Measurements from ENCODE around the gene SPATA2L.
"Not testable (repeated sequence)": the region's sequence is repeated elsewhere in the genome, so short reads cannot be mapped to it uniquely, and the experiment has no call there.

Gene SPATA2L

GRCh38 chr16:89678258-89678657 is 23.2 kb downstream of the SPATA2L start:
- TF ChIP-seq, protein P1, sequence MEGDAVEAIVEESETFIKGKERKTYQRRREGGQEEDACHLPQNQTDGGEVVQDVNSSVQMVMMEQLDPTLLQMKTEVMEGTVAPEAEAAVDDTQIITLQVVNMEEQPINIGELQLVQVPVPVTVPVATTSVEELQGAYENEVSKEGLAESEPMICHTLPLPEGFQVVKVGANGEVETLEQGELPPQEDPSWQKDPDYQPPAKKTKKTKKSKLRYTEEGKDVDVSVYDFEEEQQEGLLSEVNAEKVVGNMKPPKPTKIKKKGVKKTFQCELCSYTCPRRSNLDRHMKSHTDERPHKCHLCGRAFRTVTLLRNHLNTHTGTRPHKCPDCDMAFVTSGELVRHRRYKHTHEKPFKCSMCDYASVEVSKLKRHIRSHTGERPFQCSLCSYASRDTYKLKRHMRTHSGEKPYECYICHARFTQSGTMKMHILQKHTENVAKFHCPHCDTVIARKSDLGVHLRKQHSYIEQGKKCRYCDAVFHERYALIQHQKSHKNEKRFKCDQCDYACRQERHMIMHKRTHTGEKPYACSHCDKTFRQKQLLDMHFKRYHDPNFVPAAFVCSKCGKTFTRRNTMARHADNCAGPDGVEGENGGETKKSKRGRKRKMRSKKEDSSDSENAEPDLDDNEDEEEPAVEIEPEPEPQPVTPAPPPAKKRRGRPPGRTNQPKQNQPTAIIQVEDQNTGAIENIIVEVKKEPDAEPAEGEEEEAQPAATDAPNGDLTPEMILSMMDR (IDR thresholded peaks at IDR 0.05; ENCODE audit: extremely low read depth, insufficient read depth, missing control alignments): no peak
- no peak for DNase-seq (ENCODE audit: low spot score)
- in situ Hi-C loops (cut with MboI; ENCODE audit: low pct_unique_long_range_greater_than_20kb, low sequenced_read_pairs, unreplicated experiment): no loop called here

DNA sequence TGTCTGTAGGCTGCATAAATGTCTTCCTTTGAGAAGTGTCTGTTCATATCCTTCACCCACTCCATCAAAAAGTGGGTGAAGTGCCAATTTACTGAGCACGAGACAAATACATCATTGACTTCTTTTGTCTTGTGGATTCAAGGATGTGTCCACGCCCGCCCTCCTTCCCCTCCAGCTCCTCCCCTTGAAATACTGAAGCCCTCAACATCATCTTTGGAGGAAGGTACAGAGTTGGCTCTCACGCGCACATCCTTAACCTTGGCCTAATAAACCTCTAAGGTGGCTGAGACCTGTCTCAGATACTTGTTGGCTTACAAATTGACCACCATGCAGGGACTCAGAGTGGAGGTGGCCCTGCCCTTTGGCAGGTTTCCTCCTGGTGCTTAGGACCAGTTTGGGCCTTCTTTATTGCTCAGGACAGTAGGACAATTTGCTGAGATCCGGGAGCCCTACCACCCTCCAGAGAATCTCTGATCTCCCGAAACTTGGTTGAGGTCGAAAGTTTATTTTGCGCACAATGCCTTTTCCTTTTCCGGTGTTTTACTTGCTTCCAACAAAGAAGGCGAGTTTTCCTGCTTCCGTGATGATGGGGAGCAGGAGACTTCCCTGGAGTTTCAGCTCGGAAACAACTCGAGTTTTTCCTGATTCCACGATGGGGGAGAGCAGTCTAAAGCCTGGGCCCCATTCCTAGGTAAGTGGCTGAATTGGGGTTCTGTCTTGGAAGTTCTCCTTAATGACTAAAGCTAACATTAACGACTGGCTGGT is 29.1 kb downstream of the SPATA2L start:
- in situ Hi-C loops (cut with MboI; ENCODE audit: low pct_unique_long_range_greater_than_20kb, low sequenced_read_pairs, unreplicated experiment): no loop called here
- TF ChIP-seq, protein P1 (IDR thresholded peaks at IDR 0.05; ENCODE audit: extremely low read depth, insufficient read depth, missing control alignments): no peak

DNA sequence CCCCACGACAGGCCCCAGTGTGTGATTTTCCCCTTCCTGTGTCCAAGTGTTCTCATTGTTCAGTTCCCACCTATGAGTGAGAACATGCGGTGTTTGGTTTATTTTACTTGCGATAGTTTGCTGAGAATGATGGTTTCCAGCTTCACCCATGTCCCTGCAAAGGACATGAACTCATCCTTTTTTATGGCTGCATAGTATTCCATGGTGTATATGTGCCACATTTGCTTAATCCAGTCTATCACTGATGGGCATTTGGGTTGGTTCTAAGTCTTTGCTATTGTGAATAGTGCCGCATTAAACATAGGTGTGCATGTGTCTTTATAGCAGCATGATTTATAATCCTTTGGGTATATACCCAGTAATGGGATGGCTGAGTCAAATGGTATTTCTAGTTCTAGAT is 29.9 kb downstream of the SPATA2L start:
- DNase-seq (ENCODE audit: low spot score); in situ Hi-C loops (cut with MboI; ENCODE audit: low pct_unique_long_range_greater_than_20kb, low sequenced_read_pairs, unreplicated experiment): not testable (repeated sequence)

More for the DNA sequence above, 29.1 kb downstream of the SPATA2L start:
- no peak for DNase-seq (ENCODE audit: low spot score)

GRCh38 chr16:89670496-89671431 is 30.7 kb downstream of the SPATA2L start:
- DNase-seq (ENCODE audit: low spot score): no peak
- TF ChIP-seq, protein P1 (IDR thresholded peaks at IDR 0.05; ENCODE audit: extremely low read depth, insufficient read depth, missing control alignments): no peak
- in situ Hi-C loops (cut with MboI; ENCODE audit: low pct_unique_long_range_greater_than_20kb, low sequenced_read_pairs, unreplicated experiment): no loop called here

GRCh38 chr16:89669755-89670154 is 31.8 kb downstream of the SPATA2L start:
- TF ChIP-seq, protein P1 (IDR thresholded peaks at IDR 0.05; ENCODE audit: extremely low read depth, insufficient read depth, missing control alignments): no peak
- in situ Hi-C loops (cut with MboI; ENCODE audit: low pct_unique_long_range_greater_than_20kb, low sequenced_read_pairs, unreplicated experiment): no loop called here
- no peak for DNase-seq (ENCODE audit: low spot score)

DNA sequence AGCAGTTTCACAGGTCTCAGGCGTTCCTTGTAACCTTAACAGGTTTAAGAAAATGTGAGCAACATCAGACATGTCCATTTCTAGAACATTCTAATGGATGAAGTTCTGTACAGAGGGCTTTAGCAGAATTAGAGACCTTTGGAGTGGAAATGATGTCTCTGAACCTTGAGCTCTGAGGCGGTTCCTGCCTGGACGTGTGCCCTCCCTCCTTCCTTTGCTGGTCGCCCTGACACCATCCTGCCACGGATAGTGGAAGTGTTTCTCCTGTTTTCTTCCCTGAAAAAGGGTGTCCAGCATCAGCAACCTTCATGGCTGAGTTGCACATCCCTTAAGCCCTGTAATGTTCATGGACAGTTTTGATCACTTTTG is 32.7 kb downstream of the SPATA2L start:
- DNase-seq (ENCODE audit: low spot score): no peak
- in situ Hi-C loops (cut with MboI; ENCODE audit: low pct_unique_long_range_greater_than_20kb, low sequenced_read_pairs, unreplicated experiment): no loop called here
- TF ChIP-seq, protein P1 (IDR thresholded peaks at IDR 0.05; ENCODE audit: extremely low read depth, insufficient read depth, missing control alignments): no peak

DNA sequence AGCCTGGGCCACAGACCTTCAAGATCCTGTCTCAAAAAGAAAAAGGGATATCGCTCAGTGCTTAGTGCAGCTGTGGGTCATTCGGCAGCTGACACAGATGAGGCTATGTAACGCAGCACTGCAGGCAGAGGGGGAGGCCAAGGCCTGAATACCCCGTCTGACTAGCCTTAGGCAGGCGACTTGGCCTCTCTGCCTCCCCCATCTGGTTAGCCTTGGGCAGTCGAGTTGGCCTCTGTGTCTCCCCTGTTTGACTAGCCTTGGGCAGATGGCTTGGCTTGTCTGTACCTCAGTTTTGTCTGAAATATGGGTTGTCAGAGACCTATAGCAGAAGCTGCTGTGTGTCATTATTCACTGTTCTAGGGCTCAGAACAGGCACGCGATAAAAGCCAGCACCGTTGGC is 33.9 kb downstream of the SPATA2L start:
- in situ Hi-C loops (cut with MboI; ENCODE audit: low pct_unique_long_range_greater_than_20kb, low sequenced_read_pairs, unreplicated experiment): no loop called here
- TF ChIP-seq, protein P1 (IDR thresholded peaks at IDR 0.05; ENCODE audit: extremely low read depth, insufficient read depth, missing control alignments): no peak
- no peak for DNase-seq (ENCODE audit: low spot score)
